K562 (cell line): ENCODE measurements around the gene PTPRE. TPM values are rescaled to one million over a fixed set of nuclear protein-coding genes. Genes with fewer than 3 reads are reported as not detected.

Experiments used
- ATAC-seq: fragments of 200-7000 bp; cut with Tn5 transposase; 3 replicates; pipeline ENCODE4 v1.9.1; 2020; ENCODE audit warnings: moderate library complexity
- BruUV-seq: library from RNA; stranded (reverse); fragments of 400-500 nt; replicated peaks from 2 replicates; lab custom pipeline; 2021; lab: Mats Ljungman, UMichigan
- CTCF ChIA-PET: fragments of 300-600 bp; formaldehyde crosslinking; extraction: SDS; loops from one replicate; lab custom pipeline; 2021; ENCODE audit warnings: low intra/inter-chr PET ratio; lab: Yijun Ruan, JAX
- POLR2A ChIA-PET: fragments of 300-600, 350-650 bp; sonication (Branson Sonifier 250); formaldehyde crosslinking; extraction: SDS; loops from one replicate; lab custom pipeline; 2021; ENCODE audit warnings: antibody characterized with exemption, inconsistent platforms; lab: Yijun Ruan, JAX
- DNase-seq, 4 experiments: peaks; one replicate each; pipeline versions ENCODE4 v3.0.0 to v3.0.0-alpha.2; 2011 to 2018; ENCODE audit warnings: low spot score in 3 of 4, mixed read lengths in 3 of 4; ENCODE audit errors: extremely low read depth in 1 of 4
- FAIRE-seq: peaks from 2 replicates; lab custom pipeline; 2011; peaks lifted over from hg19 to GRCh38; lab: Jason Lieb, UNC
- H2AFZ ChIP-seq: 2 replicates; pipeline ENCODE4 v1.6.0; 2011; ENCODE audit warnings: low read depth, low read length, control low read depth, inconsistent platforms
- H3K27ac ChIP-seq: fragments of 200-600 bp; 3 replicates; pipeline ENCODE4 v1.8.0; 2011; ENCODE audit warnings: low read depth, mild to moderate bottlenecking, control low read depth, inconsistent platforms, low read length, moderate library complexity, mixed read lengths; ENCODE audit errors: extremely low read depth
- H3K27me3 ChIP-seq, 2 experiments: fragments of 300-600 bp in 1 of 2; 2 replicates in 1 of 2; 3 replicates in 1 of 2; pipeline versions ENCODE4 v1.6.0 to v1.8.0; 2011; ENCODE audit warnings: inconsistent platforms in 2 of 2, low read length in 2 of 2, mild to moderate bottlenecking in 1 of 2, mixed read lengths in 1 of 2, moderate library complexity in 1 of 2; ENCODE audit not compliant: control insufficient read depth in 2 of 2, insufficient read depth in 2 of 2
- H3K36me3 ChIP-seq: fragments of 300-600 bp; 3 replicates; pipeline ENCODE4 v1.8.0; 2011; ENCODE audit warnings: mild to moderate bottlenecking, low read length, inconsistent platforms; ENCODE audit not compliant: control insufficient read depth, insufficient read depth
- H3K4me1 ChIP-seq, 2 experiments: fragments of 200-600 bp in 1 of 2; replicated peaks in 1 of 2; 2 replicates in 1 of 2; 3 replicates in 1 of 2; pipeline versions ENCODE4 v1.5.1 to v1.8.0; 2011; ENCODE audit warnings: inconsistent platforms in 2 of 2, low read length in 2 of 2, mild to moderate bottlenecking in 1 of 2, mixed read lengths in 1 of 2, moderate library complexity in 1 of 2; ENCODE audit not compliant: control insufficient read depth in 2 of 2, insufficient read depth in 2 of 2
- H3K4me2 ChIP-seq: 2 replicates; pipeline ENCODE4 v1.6.1; 2011; ENCODE audit warnings: low read length, control low read depth, inconsistent platforms, mixed read lengths; ENCODE audit not compliant: insufficient read depth
- H3K4me3 ChIP-seq: fragments of 200-600 bp; sonication (generic), shearing (Covaris generic); 2 replicates; pipeline ENCODE4 v1.5.1; 2016; ENCODE audit warnings: control low read depth, inconsistent platforms
- H3K79me2 ChIP-seq: fragments of 200-600 bp; 3 replicates; pipeline ENCODE4 v1.8.0; 2011; ENCODE audit warnings: low read length, inconsistent platforms; ENCODE audit not compliant: control insufficient read depth, insufficient read depth
- H3K9ac ChIP-seq, 2 experiments: 2 replicates each; pipeline versions ENCODE4 v1.6.0 to v1.6.1; 2011; ENCODE audit warnings: low read depth in 2 of 2, low read length in 2 of 2, control low read depth in 1 of 2, inconsistent platforms in 1 of 2, mild to moderate bottlenecking in 1 of 2, mixed read lengths in 1 of 2; ENCODE audit not compliant: insufficient read depth in 1 of 2
- H3K9me1 ChIP-seq: one replicate; pipeline ENCODE4 v1.6.0; 2011; ENCODE audit warnings: inconsistent platforms, mild to moderate bottlenecking, low read length, moderate library complexity; ENCODE audit not compliant: control insufficient read depth, insufficient read depth
- H3K9me3 ChIP-seq: replicated peaks from 2 replicates; pipeline ENCODE4 v1.5.1; 2011; ENCODE audit warnings: low read depth, low read length, inconsistent platforms; ENCODE audit not compliant: control insufficient read depth, insufficient read depth
- H4K20me1 ChIP-seq: replicated peaks from 2 replicates; pipeline ENCODE4 v1.6.1; 2011; ENCODE audit warnings: low read length, inconsistent platforms, mixed read lengths; ENCODE audit not compliant: control insufficient read depth, insufficient read depth
- ARID1B ChIP-seq: fragments of 450-650 bp; IDR thresholded peaks from 2 replicates; pipeline ENCODE4 v1.6.1; 2016; ENCODE audit warnings: antibody characterized with exemption, mild to moderate bottlenecking, inconsistent platforms
- ASH1L ChIP-seq: fragments of 450-650 bp; IDR thresholded peaks from 2 replicates; pipeline ENCODE4 v1.6.1; 2018; ENCODE audit warnings: borderline replicate concordance, mild to moderate bottlenecking, low read depth; ENCODE audit not compliant: partially characterized antibody
- EHMT2 ChIP-seq: fragments of 450-650 bp; IDR thresholded peaks from 2 replicates; pipeline ENCODE4 v1.6.1; 2018; ENCODE audit warnings: antibody characterized with exemption
- FUS ChIP-seq: fragments of 200-400 bp; formaldehyde crosslinking; optimal IDR thresholded peaks from 2 replicates; pipeline ENCODE3; 2017; ENCODE audit warnings: low read depth, low read length
- HDAC8 ChIP-seq: fragments of 450-650 bp; IDR thresholded peaks from 2 replicates; pipeline ENCODE4 v1.6.1; 2016; ENCODE audit warnings: mild to moderate bottlenecking, missing genetic modification characterization, moderate library complexity, missing compliant biosample characterization
- ID3 ChIP-seq, 2 experiments: fragments of 250-450 bp in 1 of 2; fragments of 450-650 bp in 1 of 2; sonication (Bioruptor Pico) in 1 of 2; IDR thresholded peaks; 2 replicates each; pipeline versions ENCODE4 v1.6.1 to v1.8.0; 2016 to 2021; ENCODE audit warnings: mild to moderate bottlenecking in 2 of 2, moderate library complexity in 2 of 2, missing compliant biosample characterization in 1 of 2, missing genetic modification characterization in 1 of 2
- JUN ChIP-seq, 2 experiments: sonication (generic) in 1 of 2; formaldehyde crosslinking in 1 of 2; IDR thresholded peaks; 2 replicates each; pipeline versions ENCODE4 v1.6.1 to v1.8.0; 2012 to 2022; ENCODE audit warnings: borderline replicate concordance in 2 of 2, mild to moderate bottlenecking in 2 of 2, improper control_type of control experiment in 1 of 2, low read depth in 1 of 2, low read length in 1 of 2, missing genetic modification reagents in 1 of 2
- KLF13 ChIP-seq: fragments of 450-650 bp; IDR thresholded peaks from 2 replicates; pipeline ENCODE4 v1.6.1; 2016; ENCODE audit warnings: missing genetic modification characterization, low read depth, mild to moderate bottlenecking, missing compliant biosample characterization, moderate library complexity, borderline replicate concordance
- SETDB1 ChIP-seq: IDR thresholded peaks from one replicate; pipeline ENCODE4 v1.6.1; 2012; ENCODE audit warnings: low read length, control low read depth, inconsistent platforms
- TRIM25 ChIP-seq: fragments of 450-650 bp; IDR thresholded peaks from 2 replicates; pipeline ENCODE4 v1.7.0; 2016; ENCODE audit warnings: borderline replicate concordance
- ZBTB8A ChIP-seq: fragments of 450-650 bp; IDR thresholded peaks from 2 replicates; pipeline ENCODE4 v1.6.1; 2018; ENCODE audit warnings: mild to moderate bottlenecking, moderate library complexity; ENCODE audit not compliant: partially characterized antibody
- ZNF197 ChIP-seq: fragments of 200-800 bp; sonication (Bioruptor generic); IDR thresholded peaks from 2 replicates; pipeline ENCODE4 v1.6.1; 2016; ENCODE audit warnings: low read depth, missing genetic modification characterization, missing compliant biosample characterization
- ZSCAN29 ChIP-seq: fragments of 450-650 bp; IDR thresholded peaks from 2 replicates; pipeline ENCODE4 v1.6.1; 2017
- WGBS: fragments of 100-300 bp; shearing (Covaris generic); methylation state at CpG from one replicate; pipeline ENCODE4 v1.1.6; 2016; ENCODE audit warnings: low coverage, mixed read lengths; ENCODE audit not compliant: insufficient coverage; ENCODE audit errors: missing lambda C conversion rate; 5-methylcytosine and 5-hydroxymethylcytosine counted together
- in situ Hi-C: fragments of 300-500 bp; cut with MboI; formaldehyde crosslinking; loops from 4 replicates; pipeline ENCODE4 v1.15.0; 2018; ENCODE audit warnings: inconsistent platforms, mixed read lengths
- intact Hi-C: fragments of 100-400 bp; cut with micrococcal nuclease; formaldehyde crosslinking; loops from 2 replicates; pipeline ENCODE4 v1.14.2; 2022
- polyA plus RNA-seq, 8 experiments: library from polyadenylated mRNA; depleted of rRNA in 4 of 8; stranded (reverse) in 5 of 8; unstranded in 3 of 8; fragments of >200 nt; fragmentation: Nextera tagmentation in 2 of 8; fragmentation: Illumina TruSeq in 1 of 8; extraction: Ambion mirVana in 2 of 8; extraction: Trizol in 1 of 8; gene quantifications; 2 replicates each; pipeline versions ENCODE4 v1.2.1 to v1.2.3, GENCODE V29; 2011 to 2014; ENCODE audit warnings: inconsistent platforms in 1 of 8, missing spikeins in 1 of 8
- total RNA-seq, 7 experiments: library from RNA; depleted of rRNA in 6 of 7; stranded (reverse); fragments of >200 nt in 6 of 7; fragmentation: Illumina TruSeq in 2 of 7; extraction: Trizol in 2 of 7; gene quantifications; 2 replicates each; pipeline versions ENCODE4 v1.2.1 to v1.2.3, GENCODE V29; 2011 to 2021; ENCODE audit warnings: low replicate concordance in 1 of 7
- TF ChIP-seq, protein P1 (sequence below): fragments of 250-450 bp; sonication (Bioruptor Pico); IDR thresholded peaks from 2 replicates; pipeline ENCODE4 v1.4.0; 2020; ENCODE audit warnings: mild to moderate bottlenecking
- TF ChIP-seq, protein P2 (sequence below): IDR thresholded peaks from 2 replicates; pipeline ENCODE4 v1.6.1; 2016; ENCODE audit warnings: missing genetic modification characterization, missing compliant biosample characterization

Gene PTPRE
- total and polyA plus RNA-seq, 9 of the 15 experiments (the other 6 are each of a cell fraction or from before 2014, with no cell fraction given) = 0.01 to 0.13 (median 0.04) TPM; not detected in 4

DNA sequence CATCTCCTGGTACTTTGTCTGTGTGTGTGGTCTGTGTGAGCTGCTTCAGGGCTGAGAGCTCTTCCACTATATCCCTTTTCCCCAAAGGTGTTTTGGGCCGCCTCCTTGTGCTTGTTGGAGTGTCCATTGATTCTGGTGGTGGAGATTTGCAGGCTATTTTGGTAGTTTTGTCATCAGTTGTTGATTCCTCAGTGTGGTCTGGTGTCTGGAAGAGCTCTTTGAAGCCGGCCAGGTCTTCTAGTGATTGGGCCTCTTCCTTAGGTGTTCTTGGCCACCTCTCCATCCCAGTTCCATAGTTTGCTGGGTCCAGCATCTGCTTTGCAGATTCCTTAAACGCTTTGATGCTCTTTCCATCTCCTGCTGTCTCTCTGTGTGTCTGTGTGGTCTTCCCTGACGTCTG is 198.5 kb downstream of the PTPRE start:
- Histone ChIP-seq H3K4me1 (no peaks in the 10 kb centered on the region), H3K27me3 (no peaks in the 10 kb centered on the region), H3K79me2 (no peaks in the 10 kb centered on the region; the same call in 2 of the 3 replicates), H4K20me1 (no peaks in the 10 kb centered on the region), H3K4me2 (no peak overlapping the region), H3K27ac (no peak overlapping the region), H3K36me3 (peaks cover 100% of the 10 kb centered on the region), H3K9ac (no peak overlapping the region), H3K4me3 (no peak overlapping the region), H3K9me3 (no peaks in the 10 kb centered on the region), H3K9me1 (no peaks in the 10 kb centered on the region), H2AFZ (no peak overlapping the region)
- in situ Hi-C loops = no loop called here
- ChIA-PET POLR2A (no interaction called here), CTCF (no interaction called here)
- intact Hi-C loops = no loop called here
- TF ChIP-seq ZSCAN29 (no peak), ARID1B (no peak), ASH1L (no peak), ZNF197 (no peak), TRIM25 (no peak), ZBTB8A (no peak), JUN (IDR thresholded peaks at IDR 0.05; ENCODE audit: borderline replicate concordance, low read depth, low read length) (no peak), JUN (CRISPR knock-in tag; IDR thresholded peaks at IDR 0.05; ENCODE audit: borderline replicate concordance) (no peak), EHMT2 (no peak), FUS (no peak), ID3 (CRISPR knock-in tag; IDR thresholded peaks at IDR 0.05) (no peak), ID3 (tag; IDR thresholded peaks at IDR 0.05) (no peak), KLF13 (no peak), SETDB1 (no peak), HDAC8 (tag) (no peak)
- TF ChIP-seq, protein P1, sequence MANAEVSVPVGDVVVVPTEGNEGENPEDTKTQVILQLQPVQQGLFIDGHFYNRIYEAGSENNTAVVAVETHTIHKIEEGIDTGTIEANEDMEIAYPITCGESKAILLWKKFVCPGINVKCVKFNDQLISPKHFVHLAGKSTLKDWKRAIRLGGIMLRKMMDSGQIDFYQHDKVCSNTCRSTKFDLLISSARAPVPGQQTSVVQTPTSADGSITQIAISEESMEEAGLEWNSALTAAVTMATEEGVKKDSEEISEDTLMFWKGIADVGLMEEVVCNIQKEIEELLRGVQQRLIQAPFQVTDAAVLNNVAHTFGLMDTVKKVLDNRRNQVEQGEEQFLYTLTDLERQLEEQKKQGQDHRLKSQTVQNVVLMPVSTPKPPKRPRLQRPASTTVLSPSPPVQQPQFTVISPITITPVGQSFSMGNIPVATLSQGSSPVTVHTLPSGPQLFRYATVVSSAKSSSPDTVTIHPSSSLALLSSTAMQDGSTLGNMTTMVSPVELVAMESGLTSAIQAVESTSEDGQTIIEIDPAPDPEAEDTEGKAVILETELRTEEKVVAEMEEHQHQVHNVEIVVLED (CRISPR knock-in tag) = no peak
- TF ChIP-seq, protein P2, sequence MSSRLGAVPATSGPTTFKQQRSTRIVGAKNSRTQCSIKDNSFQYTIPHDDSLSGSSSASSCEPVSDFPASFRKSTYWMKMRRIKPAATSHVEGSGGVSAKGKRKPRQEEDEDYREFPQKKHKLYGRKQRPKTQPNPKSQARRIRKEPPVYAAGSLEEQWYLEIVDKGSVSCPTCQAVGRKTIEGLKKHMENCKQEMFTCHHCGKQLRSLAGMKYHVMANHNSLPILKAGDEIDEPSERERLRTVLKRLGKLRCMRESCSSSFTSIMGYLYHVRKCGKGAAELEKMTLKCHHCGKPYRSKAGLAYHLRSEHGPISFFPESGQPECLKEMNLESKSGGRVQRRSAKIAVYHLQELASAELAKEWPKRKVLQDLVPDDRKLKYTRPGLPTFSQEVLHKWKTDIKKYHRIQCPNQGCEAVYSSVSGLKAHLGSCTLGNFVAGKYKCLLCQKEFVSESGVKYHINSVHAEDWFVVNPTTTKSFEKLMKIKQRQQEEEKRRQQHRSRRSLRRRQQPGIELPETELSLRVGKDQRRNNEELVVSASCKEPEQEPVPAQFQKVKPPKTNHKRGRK (tag) = no peak
- ATAC-seq (no peak), DNase-seq (no peak), FAIRE-seq (no peak)
- BruUV-seq = TSS peak; percentile 9
- 95% methylated on average over 4 of the region's 4 CpGs for WGBS
